GM23338 (cell line): ENCODE data around the gene TBL3. TPM values are rescaled to one million over a fixed set of nuclear protein-coding genes. Genes with fewer than 3 reads are reported as not detected.

Experiments used
- ATAC-seq: fragments of 200-7000 bp; cut with Tn5 transposase; 3 replicates; pipeline ENCODE4 v1.9.1; 2020
- DNase-seq: peaks from one replicate; pipeline ENCODE4 v3.0.0-alpha.2; 2015; ENCODE audit warnings: low spot score
- H2AFZ ChIP-seq: fragments of 200-600 bp; sonication (generic); 2 replicates; pipeline ENCODE4 v1.8.0; 2016; ENCODE audit warnings: antibody characterized with exemption, mild to moderate bottlenecking, moderate library complexity
- H3F3A ChIP-seq: fragments of 200-600 bp; sonication (generic); replicated peaks from 2 replicates; pipeline ENCODE4 v1.8.0; 2017; ENCODE audit warnings: antibody characterized with exemption, mixed run types, low read depth
- H3K27ac ChIP-seq: fragments of 200-600 bp; sonication (generic); 2 replicates; pipeline ENCODE4 v1.6.1; 2016; ENCODE audit warnings: low read depth
- H3K27me3 ChIP-seq: fragments of 200-600 bp; sonication (generic); 2 replicates; pipeline ENCODE4 v1.8.0; 2016; ENCODE audit warnings: mild to moderate bottlenecking, mixed run types, moderate library complexity; ENCODE audit not compliant: insufficient read depth
- H3K36me3 ChIP-seq: fragments of 200-600 bp; sonication (generic); 2 replicates; pipeline ENCODE4 v1.8.0; 2016; ENCODE audit warnings: mild to moderate bottlenecking; ENCODE audit not compliant: insufficient read depth
- H3K4me1 ChIP-seq: fragments of 200-600 bp; sonication (generic); 2 replicates; pipeline ENCODE4 v1.8.0; 2016; ENCODE audit warnings: mild to moderate bottlenecking, moderate library complexity; ENCODE audit not compliant: insufficient read depth
- H3K4me2 ChIP-seq: fragments of 200-600 bp; sonication (generic); 2 replicates; pipeline ENCODE4 v1.7.1; 2017; ENCODE audit warnings: mixed run types
- H3K4me3 ChIP-seq: fragments of 200-600 bp; sonication (generic); 2 replicates; pipeline ENCODE4 v1.6.1; 2016; ENCODE audit warnings: mixed run types
- H3K79me2 ChIP-seq: fragments of 200-600 bp; sonication (generic); replicated peaks from 2 replicates; pipeline ENCODE4 v1.8.0; 2017; ENCODE audit warnings: mild to moderate bottlenecking; ENCODE audit not compliant: insufficient read depth
- H3K9me2 ChIP-seq: fragments of 200-600 bp; sonication (generic); 2 replicates; pipeline ENCODE4 v1.8.0; 2017; ENCODE audit not compliant: insufficient read depth
- H4K20me1 ChIP-seq: fragments of 200-600 bp; sonication (generic); replicated peaks from 2 replicates; pipeline ENCODE4 v1.8.0; 2017; ENCODE audit warnings: mild to moderate bottlenecking; ENCODE audit not compliant: insufficient read depth
- H3K27ac Mint-ChIP-seq: 2 replicates; pipeline ENCODE4 v1.8.0; 2020; ENCODE audit warnings: inconsistent platforms, mild to moderate bottlenecking, moderate library complexity, mixed read lengths
- H3K27me3 Mint-ChIP-seq: 3 replicates; pipeline ENCODE4 v1.8.0; 2022; ENCODE audit warnings: low read depth, mild to moderate bottlenecking, moderate library complexity, mixed read lengths, inconsistent platforms; ENCODE audit not compliant: insufficient read depth, poor library complexity
- H3K36me3 Mint-ChIP-seq: 3 replicates; pipeline ENCODE4 v1.8.0; 2021; ENCODE audit warnings: low read depth, mild to moderate bottlenecking, inconsistent platforms, moderate library complexity, mixed read lengths
- H3K4me1 Mint-ChIP-seq: 3 replicates; pipeline ENCODE4 v1.8.0; 2020; ENCODE audit warnings: mild to moderate bottlenecking, inconsistent platforms, mixed read lengths
- H3K4me3 Mint-ChIP-seq: 3 replicates; pipeline ENCODE4 v1.8.0; 2021; ENCODE audit warnings: moderate library complexity, mild to moderate bottlenecking, inconsistent platforms, mixed read lengths
- H3K9me3 Mint-ChIP-seq: 3 replicates; pipeline ENCODE4 v1.8.0; 2020; ENCODE audit warnings: moderate library complexity, mild to moderate bottlenecking, inconsistent platforms, mixed read lengths
- CTCF ChIP-seq, 2 experiments: fragments of 200-600 bp in 1 of 2; sonication (generic) in 1 of 2; conservative IDR thresholded peaks; 2 replicates each; pipeline versions ENCODE4 v1.5.1 to v1.6.1; 2016 to 2017; ENCODE audit warnings: antibody characterized with exemption in 2 of 2, low read depth in 2 of 2, mild to moderate bottlenecking in 2 of 2, moderate library complexity in 1 of 2
- ETS1 ChIP-seq: IDR thresholded peaks from 2 replicates; pipeline ENCODE4 v1.6.1; 2016; ENCODE audit warnings: antibody characterized with exemption
- EZH2 ChIP-seq: fragments of 200-600 bp; sonication (generic); IDR thresholded peaks from one replicate; pipeline ENCODE4 v1.8.0; 2017; ENCODE audit warnings: antibody characterized with exemption, mild to moderate bottlenecking, low read depth; ENCODE audit not compliant: unreplicated experiment
- JUNB ChIP-seq: IDR thresholded peaks from one replicate; pipeline ENCODE4 v1.6.1; 2016; ENCODE audit warnings: antibody characterized with exemption; ENCODE audit not compliant: unreplicated experiment
- POLR2AphosphoS5 ChIP-seq: IDR thresholded peaks from 2 replicates; pipeline ENCODE4 v1.6.1; 2016; ENCODE audit warnings: antibody characterized with exemption, low read depth
- REST ChIP-seq: IDR thresholded peaks from one replicate; pipeline ENCODE4 v1.6.1; 2018; ENCODE audit warnings: antibody characterized with exemption; ENCODE audit not compliant: unreplicated experiment
- ZNF114 ChIP-seq: fragments of 250-450 bp; sonication (Bioruptor Pico); IDR thresholded peaks from 2 replicates; pipeline ENCODE4 v1.5.0; 2020; ENCODE audit warnings: mild to moderate bottlenecking, moderate library complexity
- ZNF462 ChIP-seq: fragments of 250-450 bp; sonication (Bioruptor Pico); IDR thresholded peaks from 2 replicates; pipeline ENCODE4 v1.5.0; 2020; ENCODE audit warnings: mild to moderate bottlenecking, moderate library complexity
- polyA plus RNA-seq: library from polyadenylated mRNA; unstranded; fragments of >200 nt; fragmentation: Nextera tagmentation; extraction: Ambion mirVana; gene quantifications from 2 replicates; pipeline ENCODE4 v1.2.1, GENCODE V29; 2016
- total RNA-seq: library from RNA; depleted of rRNA; stranded (reverse); fragments of >200 nt; shearing (Covaris generic); gene quantifications from 2 replicates; pipeline ENCODE4 v1.2.3, GENCODE V29; 2014

TBL3 gene
- total and polyA plus RNA-seq, 2 experiments from 2014 or later = 67.0 to 157 TPM

- H2AFZ ChIP-seq = no peak overlapping the region
- no peak overlapping the region for H3K4me2 ChIP-seq
Observed at GRCh38 chr16:1950047-1950446, 21.8 kb upstream of the TBL3 start.

More at GRCh38 chr16:1950047-1950446, 21.8 kb upstream of the TBL3 start:
- Histone ChIP-seq H3K79me2 (no peaks in the 10 kb centered on the region), H4K20me1 (no peaks in the 10 kb centered on the region), H3K27ac (no peak overlapping the region), H3K4me3 (no peak overlapping the region), H3F3A (no peaks in the 10 kb centered on the region), H3K4me1 (no peaks in the 10 kb centered on the region), H3K9me2 (no peaks in the 10 kb centered on the region), H3K27me3 (no peaks in the 10 kb centered on the region), H3K36me3 (no peaks in the 10 kb centered on the region)
- H3K4me1 Mint-ChIP-seq = no peaks in the 10 kb centered on the region; the same call in 2 of the 3 replicates
- no peak overlapping the region for H3K27ac Mint-ChIP-seq
- no peak for TF ChIP-seq ZNF114
- TF ChIP-seq ETS1 = no peak
- no peak for TF ChIP-seq EZH2
- no peak for TF ChIP-seq JUNB
- TF ChIP-seq POLR2AphosphoS5 = no peak
- no peak for TF ChIP-seq REST
- TF ChIP-seq CTCF (conservative IDR thresholded peaks at IDR 0.05; ENCODE audit: low read depth in 2 of 2) = no peak
- TF ChIP-seq ZNF462 (CRISPR knock-in tag) = no peak
- no peak for DNase-seq
- no peak for ATAC-seq
- H3K9me3 Mint-ChIP-seq = no peaks in the 10 kb centered on the region
- H3K4me3 Mint-ChIP-seq = no peak overlapping the region
- H3K36me3 Mint-ChIP-seq = no peaks in the 10 kb centered on the region
- peaks cover 3% of the 10 kb centered on the region for H3K27me3 Mint-ChIP-seq
